Measurements from ENCODE around the gene IMPA2.

GRCh38 chr18:12068950-12069320, 87.6 kb downstream of the IMPA2 start:
- TF ChIP-seq CTCF (IDR thresholded peaks at IDR 0.05) (no peak), EP300 (IDR thresholded peaks at IDR 0.05) (no peak), POLR2AphosphoS5 (IDR thresholded peaks at IDR 0.05) (no peak)

Measured in gastroesophageal sphincter (tissue), 3 donors.